Keratinocyte (primary cell): Measurements from ENCODE around the gene FAM120B.

Experiments
- CTCF ChIP-seq, 3 experiments: IDR thresholded peaks in 1 of 3; conservative IDR thresholded peaks in 1 of 3; optimal IDR thresholded peaks in 1 of 3; 2 replicates in 2 of 3; 3 replicates in 1 of 3; pipeline versions ENCODE3 to v1.5.1; 2011; ENCODE audit warnings: low read length in 3 of 3, mild to moderate bottlenecking in 3 of 3, moderate library complexity in 2 of 3, control low read depth in 1 of 3, inconsistent platforms in 1 of 3; ENCODE audit not compliant: insufficient read depth in 2 of 3; ENCODE audit errors: extremely low read depth in 1 of 3
- EZH2 ChIP-seq: IDR thresholded peaks from one replicate; pipeline ENCODE4 v1.6.1; 2012; ENCODE audit warnings: inconsistent platforms, mild to moderate bottlenecking, low read length, moderate library complexity

GRCh38 chr6:170313716-170314295 is 7.2 kb downstream of the FAM120B start:
- TF ChIP-seq CTCF (optimal IDR thresholded peaks at IDR 0.05 in 1 of 3, IDR thresholded peaks at IDR 0.05 in 1 of 3, conservative IDR thresholded peaks at IDR 0.05 in 1 of 3; ENCODE audit: extremely low read depth in 1 of 3, insufficient read depth in 2 of 3, low read length in 3 of 3) (no peak), EZH2 (no peak)
